ENCODE data around the gene STMN1. TPM values are rescaled to one million over a fixed set of nuclear protein-coding genes. Genes with fewer than 3 reads are reported as not detected.
"Not testable (repeated sequence)": the region's sequence is repeated elsewhere in the genome, so short reads cannot be mapped to it uniquely, and the experiment has no call there.

Gene STMN1
- total RNA-seq, 4 donors from 2014 or later, result 15.0 to 25.7 (median 16.8) TPM

DNA sequence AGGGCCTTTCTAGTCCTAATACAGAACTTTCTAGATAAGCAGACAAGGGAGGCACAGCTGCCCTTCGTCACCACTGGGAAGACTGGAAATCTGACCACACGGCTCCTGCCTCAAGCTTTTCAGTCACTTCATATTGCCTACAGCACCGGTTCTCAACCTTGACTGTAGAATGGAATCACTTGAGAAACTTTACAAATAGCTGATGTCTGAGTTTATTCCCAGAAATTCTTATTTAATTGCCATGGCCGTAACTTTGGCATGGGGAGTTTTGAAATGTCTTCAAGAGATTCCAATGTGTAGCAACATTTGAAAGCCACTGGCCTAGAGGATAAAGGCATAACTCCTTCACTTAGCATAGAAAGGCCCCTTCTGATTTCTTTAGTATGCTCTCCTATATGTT, 42.4 kb upstream of the STMN1 start:
- peaks cover 0 to 14% (median 13%) of the 10 kb centered on the region in 4 donors for H3K4me1 ChIP-seq
- peaks cover 0 to 6% (median 2%) of the 10 kb centered on the region in 4 donors for H3K9me3 ChIP-seq
- H3K36me3 ChIP-seq, result no peaks in the 10 kb centered on the region
- intact Hi-C loops (cut with DNase I), result no loop called here
- 85% methylated on average over 4 of the region's 4 CpGs for WGBS
- no peak overlapping the region for H3K4me3 ChIP-seq
- no peak for DNase-seq (ENCODE audit: extremely low spot score)
- no peak for TF ChIP-seq POLR2A (IDR thresholded peaks at IDR 0.05; ENCODE audit: low read depth)
- H3K27ac ChIP-seq (replicated peaks in 1 of 4), result no peak overlapping the region
- no peaks in the 10 kb centered on the region for H3K27me3 ChIP-seq

DNA sequence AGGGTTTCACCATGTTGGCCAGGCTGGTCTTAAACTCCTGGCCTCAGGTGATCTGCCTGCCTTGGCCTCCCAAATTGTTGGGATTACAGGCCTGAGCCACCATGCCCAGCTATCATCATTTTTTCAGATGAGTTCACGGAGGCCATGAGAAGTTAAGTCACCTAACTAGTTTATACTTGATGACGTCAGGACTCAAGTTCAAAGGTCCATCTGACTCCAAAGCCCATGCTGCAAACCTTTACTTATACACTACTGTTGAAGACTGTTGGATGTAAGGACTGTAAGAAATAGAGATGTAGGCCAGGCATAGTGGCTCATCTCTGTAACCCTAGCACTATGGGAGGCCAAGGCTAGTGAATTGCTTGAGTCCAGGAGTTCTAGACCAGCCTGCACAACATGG, 40.8 kb upstream of the STMN1 start:
- Histone ChIP-seq H3K9me3 (peaks cover 0 to 8% (median 2%) of the 10 kb centered on the region in 4 donors), H3K4me3 (no peak overlapping the region), H3K27ac (replicated peaks in 1 of 4) (no peak overlapping the region), H3K27me3 (no peaks in the 10 kb centered on the region), H3K4me1 (no peaks in the 10 kb centered on the region), H3K36me3 (no peaks in the 10 kb centered on the region)
- intact Hi-C loops (cut with DNase I), result no loop called here
- no peak for DNase-seq (ENCODE audit: extremely low spot score)
- TF ChIP-seq EP300 (IDR thresholded peaks at IDR 0.05) (no peak), POLR2A (IDR thresholded peaks at IDR 0.05; ENCODE audit: low read depth) (no peak), POLR2AphosphoS5 (IDR thresholded peaks at IDR 0.05) (no peak)
- TF ChIP-seq, protein P1, sequence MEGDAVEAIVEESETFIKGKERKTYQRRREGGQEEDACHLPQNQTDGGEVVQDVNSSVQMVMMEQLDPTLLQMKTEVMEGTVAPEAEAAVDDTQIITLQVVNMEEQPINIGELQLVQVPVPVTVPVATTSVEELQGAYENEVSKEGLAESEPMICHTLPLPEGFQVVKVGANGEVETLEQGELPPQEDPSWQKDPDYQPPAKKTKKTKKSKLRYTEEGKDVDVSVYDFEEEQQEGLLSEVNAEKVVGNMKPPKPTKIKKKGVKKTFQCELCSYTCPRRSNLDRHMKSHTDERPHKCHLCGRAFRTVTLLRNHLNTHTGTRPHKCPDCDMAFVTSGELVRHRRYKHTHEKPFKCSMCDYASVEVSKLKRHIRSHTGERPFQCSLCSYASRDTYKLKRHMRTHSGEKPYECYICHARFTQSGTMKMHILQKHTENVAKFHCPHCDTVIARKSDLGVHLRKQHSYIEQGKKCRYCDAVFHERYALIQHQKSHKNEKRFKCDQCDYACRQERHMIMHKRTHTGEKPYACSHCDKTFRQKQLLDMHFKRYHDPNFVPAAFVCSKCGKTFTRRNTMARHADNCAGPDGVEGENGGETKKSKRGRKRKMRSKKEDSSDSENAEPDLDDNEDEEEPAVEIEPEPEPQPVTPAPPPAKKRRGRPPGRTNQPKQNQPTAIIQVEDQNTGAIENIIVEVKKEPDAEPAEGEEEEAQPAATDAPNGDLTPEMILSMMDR (IDR thresholded peaks at IDR 0.05), result no peak
- WGBS, result 100% methylated on average over 2 of the region's 2 CpGs

DNA sequence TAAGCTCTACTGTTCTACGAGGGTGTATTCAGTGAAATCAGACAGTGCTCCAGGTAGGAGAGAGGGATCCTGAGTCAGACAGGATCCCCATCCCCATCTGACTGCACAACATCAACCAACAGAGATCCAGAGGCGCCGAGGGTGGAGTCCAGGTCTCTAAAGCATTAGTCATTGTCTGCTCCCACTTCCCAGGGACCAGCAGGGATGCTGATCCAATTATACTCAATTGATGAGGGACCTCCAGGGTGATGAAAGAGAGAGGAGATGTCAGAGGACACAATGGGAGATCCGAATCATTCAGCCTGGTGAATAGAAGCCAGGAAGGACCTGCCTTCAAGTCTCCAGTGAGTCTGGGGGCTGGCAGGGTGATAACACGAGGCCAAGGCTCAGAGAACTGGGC, 39.5 kb upstream of the STMN1 start:
- TF ChIP-seq, protein P1 (IDR thresholded peaks at IDR 0.05), result no peak
- TF ChIP-seq POLR2A (IDR thresholded peaks at IDR 0.05; ENCODE audit: low read depth) (no peak), POLR2AphosphoS5 (IDR thresholded peaks at IDR 0.05) (no peak), EP300 (IDR thresholded peaks at IDR 0.05) (no peak)
- Histone ChIP-seq H3K9me3 (peaks cover 0 to 8% (median 2%) of the 10 kb centered on the region in 4 donors), H3K4me3 (no peak overlapping the region), H3K27ac (replicated peaks in 1 of 4) (no peak overlapping the region), H3K4me1 (no peaks in the 10 kb centered on the region), H3K27me3 (no peaks in the 10 kb centered on the region), H3K36me3 (no peaks in the 10 kb centered on the region)
- 81% methylated on average over 4 of the region's 5 CpGs for WGBS
- no peak for DNase-seq (ENCODE audit: extremely low spot score)
- intact Hi-C loops (cut with DNase I), result no loop called here

DNA sequence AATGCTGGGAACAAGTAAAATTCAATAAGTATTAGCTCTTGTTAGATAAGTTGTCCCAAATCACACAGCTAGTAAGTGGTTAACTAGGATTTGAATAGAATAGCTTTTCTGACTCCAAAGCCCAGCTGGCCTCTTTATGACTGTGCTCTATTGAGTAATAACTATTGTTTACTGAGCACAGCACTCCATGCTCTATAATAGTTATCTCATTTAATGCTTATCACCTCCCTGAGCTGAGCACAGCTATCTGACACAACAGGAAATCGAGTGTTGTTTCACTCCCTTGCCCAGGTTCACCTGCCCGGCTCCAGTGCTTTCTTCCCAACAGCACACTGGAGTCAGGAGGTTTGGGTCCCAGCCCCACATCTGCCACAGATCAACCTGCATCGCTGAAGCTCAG, 38.8 kb upstream of the STMN1 start:
- intact Hi-C loops (cut with DNase I), result no loop called here
- Histone ChIP-seq H3K4me3 (no peak overlapping the region), H3K36me3 (no peaks in the 10 kb centered on the region), H3K4me1 (no peaks in the 10 kb centered on the region), H3K27me3 (no peaks in the 10 kb centered on the region), H3K27ac (replicated peaks in 1 of 4) (no peak overlapping the region), H3K9me3 (peaks cover 0 to 8% (median 2%) of the 10 kb centered on the region in 4 donors)
- TF ChIP-seq, protein P1 (IDR thresholded peaks at IDR 0.05), result no peak
- TF ChIP-seq POLR2A (IDR thresholded peaks at IDR 0.05; ENCODE audit: low read depth) (no peak), POLR2AphosphoS5 (IDR thresholded peaks at IDR 0.05) (no peak), EP300 (IDR thresholded peaks at IDR 0.05) (no peak)
- DNase-seq (ENCODE audit: extremely low spot score), result no peak
- WGBS, result 91% methylated on average over 3 of the region's 3 CpGs

DNA sequence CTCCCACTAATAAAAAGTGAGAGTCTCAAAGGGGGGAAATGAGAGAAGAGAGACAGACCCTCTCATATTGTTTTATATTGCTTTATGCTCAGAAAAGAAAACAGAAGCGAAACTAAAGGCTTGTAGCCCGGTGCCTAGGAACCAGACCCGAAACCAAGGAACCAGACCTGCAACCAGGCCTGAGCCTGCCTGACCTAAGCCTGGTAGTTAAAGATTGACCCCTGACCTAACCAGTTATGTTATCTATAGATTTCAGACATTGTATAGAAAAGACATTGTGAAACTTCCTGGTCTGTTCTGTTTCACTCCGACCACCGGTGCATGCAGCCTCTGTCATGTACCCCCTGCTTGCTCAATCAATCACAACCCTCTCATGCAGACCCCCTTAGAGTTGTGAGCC, 37.3 kb upstream of the STMN1 start:
- H3K27ac ChIP-seq (replicated peaks in 1 of 4); H3K27me3 ChIP-seq; intact Hi-C loops (cut with DNase I); H3K36me3 ChIP-seq; H3K9me3 ChIP-seq; DNase-seq (ENCODE audit: extremely low spot score); H3K4me1 ChIP-seq; H3K4me3 ChIP-seq: not testable (repeated sequence)
- 83% methylated on average over 5 of the region's 5 CpGs for WGBS

DNA sequence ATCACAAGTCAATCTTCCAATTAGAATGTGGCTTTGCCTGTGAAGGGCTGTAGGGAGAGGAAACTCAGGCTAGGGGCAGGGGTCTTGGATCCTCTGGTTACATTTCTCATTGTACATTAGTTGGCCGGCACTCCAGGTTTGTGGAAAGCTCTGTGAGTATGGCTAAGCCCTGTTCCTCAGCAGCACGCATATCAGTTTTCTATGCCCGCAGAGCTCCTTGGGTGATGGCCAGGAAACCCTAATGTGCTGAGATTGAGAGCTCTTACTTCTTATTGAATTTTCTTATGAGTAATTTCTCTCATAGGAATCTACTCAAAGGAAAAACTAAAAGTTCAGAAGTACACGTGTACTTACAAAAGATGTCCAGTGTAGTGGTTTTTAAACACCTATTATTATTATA, 30.7 kb upstream of the STMN1 start:
- Histone ChIP-seq H3K4me3 (no peak overlapping the region), H3K27ac (replicated peaks in 1 of 4) (no peak overlapping the region), H3K27me3 (no peaks in the 10 kb centered on the region), H3K4me1 (peaks cover 0 to 5% (median 0%) of the 10 kb centered on the region in 4 donors), H3K9me3 (no peaks in the 10 kb centered on the region), H3K36me3 (no peaks in the 10 kb centered on the region)
- TF ChIP-seq, protein P1 (IDR thresholded peaks at IDR 0.05), result no peak
- TF ChIP-seq EP300 (IDR thresholded peaks at IDR 0.05) (no peak), POLR2A (IDR thresholded peaks at IDR 0.05; ENCODE audit: low read depth) (no peak), POLR2AphosphoS5 (IDR thresholded peaks at IDR 0.05) (no peak)
- intact Hi-C loops (cut with DNase I), result no loop called here
- WGBS, result 85% methylated on average over 4 of the region's 4 CpGs
- DNase-seq (ENCODE audit: extremely low spot score), result no peak

Data from esophagus muscularis mucosa (tissue), 4 donors.